ENCODE results near the gene SH3BP2. TPM values are rescaled to one million over a fixed set of nuclear protein-coding genes. Genes with fewer than 3 reads are reported as not detected.

Gene SH3BP2
- polyA plus RNA-seq, 6 donors from 2014 or later = 14.3 to 91.1 (median 28.7) TPM

DNA sequence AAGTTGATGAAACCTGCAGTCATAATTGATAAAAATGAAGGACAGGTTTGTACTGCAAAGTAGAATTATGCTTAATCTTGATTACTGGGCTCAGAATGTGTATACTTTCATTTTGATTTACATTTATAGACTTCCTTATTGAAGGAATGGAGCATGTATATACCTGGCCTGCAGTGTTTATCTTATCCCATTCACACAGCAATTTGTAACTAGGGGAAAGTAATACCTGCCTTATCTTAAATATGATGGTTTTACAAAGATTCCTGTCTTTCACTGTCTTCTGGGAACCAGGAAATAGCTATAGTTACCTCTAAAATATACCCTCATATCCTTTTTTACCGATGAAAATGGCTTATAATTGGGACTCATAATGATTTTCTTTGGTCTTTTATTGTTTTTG is 80.4 kb downstream of the SH3BP2 start:
- Mint-ChIP-seq H3K4me3 (no peak overlapping the region), H3K27ac (peak overlapping the region in 2 of 6 donors; percentile 7 to 42), H3K4me1 (peaks cover 45 to 76% (median 57%) of the 10 kb centered on the region in 3 donors), H3K36me3 (peaks cover 0 to 13% of the 10 kb centered on the region in 2 donors), H3K27me3 (no peaks in the 10 kb centered on the region), H3K9me3 (no peaks in the 10 kb centered on the region)
- DNase-seq (no peak), ATAC-seq (ENCODE audit: low read depth in 2 of 2) (no peak)

DNA sequence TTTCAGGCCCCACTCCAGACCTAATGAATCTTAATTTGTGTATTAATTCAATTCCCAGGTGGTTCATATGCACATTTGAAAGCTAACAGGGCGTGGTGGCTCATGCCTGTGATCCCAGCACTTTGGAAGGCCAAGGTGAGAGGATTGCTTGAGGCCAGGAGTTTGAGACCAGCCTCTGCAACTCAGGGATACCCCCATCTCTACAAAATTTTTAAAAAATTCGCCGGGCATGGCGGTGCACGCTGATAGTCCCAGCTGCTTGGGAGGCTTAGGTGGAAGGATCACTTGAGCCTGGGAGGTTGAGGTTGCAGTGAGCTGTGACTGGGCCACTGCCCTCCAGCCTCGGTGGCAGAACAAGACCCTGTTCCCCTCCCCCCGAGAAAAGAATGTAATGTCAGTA is 82.0 kb downstream of the SH3BP2 start:
- H3K36me3 Mint-ChIP-seq = peaks cover under 1 to 20% of the 10 kb centered on the region in 2 donors
- peaks cover 40 to 70% (median 55%) of the 10 kb centered on the region in 3 donors for H3K4me1 Mint-ChIP-seq
- ATAC-seq (ENCODE audit: low read depth in 2 of 2) = no peak
- no peak overlapping the region for H3K4me3 Mint-ChIP-seq
- no peaks in the 10 kb centered on the region for H3K27me3 Mint-ChIP-seq
- H3K9me3 Mint-ChIP-seq = no peaks in the 10 kb centered on the region
- H3K27ac Mint-ChIP-seq = no peak overlapping the region
- DNase-seq = no peak

DNA sequence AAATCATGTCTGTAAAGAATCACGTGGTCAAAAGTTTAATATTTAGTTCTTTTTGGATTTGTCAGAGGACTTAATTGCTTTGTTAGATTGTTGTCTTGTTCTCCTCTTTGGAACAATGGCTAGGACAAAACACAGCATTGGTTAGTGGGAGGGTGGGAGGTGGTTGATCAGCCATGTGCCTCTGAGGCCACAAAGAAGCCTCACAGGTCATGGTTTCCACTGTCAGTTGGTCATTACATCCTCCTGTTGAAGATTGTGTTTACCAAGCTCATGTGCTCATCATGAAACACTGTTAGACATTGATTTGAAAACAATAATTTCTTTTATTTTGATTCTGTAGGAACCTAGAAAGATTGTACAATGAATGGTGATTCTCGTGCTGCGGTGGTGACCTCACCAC is 82.7 kb downstream of the SH3BP2 start:
- no peaks in the 10 kb centered on the region for H3K9me3 Mint-ChIP-seq

DNA sequence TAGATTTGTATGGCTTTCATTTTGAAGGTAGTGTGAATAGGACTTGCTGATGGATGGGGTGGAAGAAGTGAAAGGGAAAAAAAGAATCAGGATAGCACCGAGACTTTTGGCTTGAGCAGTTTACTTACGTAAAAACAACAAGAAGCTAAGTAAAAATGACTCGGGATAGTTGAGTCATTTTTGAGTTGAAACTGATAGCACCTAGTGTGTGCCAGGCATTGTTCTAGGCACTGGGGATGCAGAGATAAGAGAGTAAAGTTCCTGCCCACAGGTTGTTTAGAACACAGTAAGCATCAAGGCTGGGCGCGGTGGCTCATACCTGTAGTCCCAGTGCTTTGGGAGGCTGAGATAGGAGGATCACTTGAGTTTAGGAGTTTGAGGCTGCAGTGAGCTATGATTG is 85.5 kb downstream of the SH3BP2 start:
- DNase-seq = no peak
- Mint-ChIP-seq H3K27ac (peak overlapping the region in 5 of 6 donors; percentile 49 to 93 (median 60)), H3K9me3 (no peaks in the 10 kb centered on the region), H3K27me3 (no peaks in the 10 kb centered on the region), H3K4me1 (peaks cover 26 to 43% (median 40%) of the 10 kb centered on the region in 3 donors), H3K4me3 (no peak overlapping the region), H3K36me3 (peaks cover 3 to 20% of the 10 kb centered on the region in 2 donors)
- no peak for ATAC-seq (ENCODE audit: low read depth in 2 of 2)

More for the DNA sequence above, 82.7 kb downstream of the SH3BP2 start:
- H3K4me1 Mint-ChIP-seq = peaks cover 40 to 66% (median 57%) of the 10 kb centered on the region in 3 donors
- H3K27ac Mint-ChIP-seq = peak overlapping the region in 4 of 6 donors; percentile 14 to 67 (median 28)
- ATAC-seq (ENCODE audit: low read depth in 2 of 2) = no peak
- no peak overlapping the region for H3K4me3 Mint-ChIP-seq
- no peaks in the 10 kb centered on the region for H3K27me3 Mint-ChIP-seq
- DNase-seq = no peak
- peaks cover 3 to 20% of the 10 kb centered on the region in 2 donors for H3K36me3 Mint-ChIP-seq

- DNase-seq (no peak), ATAC-seq (ENCODE audit: low read depth in 2 of 2) (no peak)
- Mint-ChIP-seq H3K36me3 (peaks cover 3 to 20% of the 10 kb centered on the region in 2 donors), H3K27me3 (no peaks in the 10 kb centered on the region), H3K9me3 (no peaks in the 10 kb centered on the region), H3K4me3 (no peak overlapping the region), H3K4me1 (peaks cover 25 to 37% (median 36%) of the 10 kb centered on the region in 3 donors), H3K27ac (peak overlapping the region in 5 of 6 donors; percentile 49 to 93 (median 57))
Measured at GRCh38 chr4:2879026-2879425, 86.1 kb downstream of the SH3BP2 start.

DNA sequence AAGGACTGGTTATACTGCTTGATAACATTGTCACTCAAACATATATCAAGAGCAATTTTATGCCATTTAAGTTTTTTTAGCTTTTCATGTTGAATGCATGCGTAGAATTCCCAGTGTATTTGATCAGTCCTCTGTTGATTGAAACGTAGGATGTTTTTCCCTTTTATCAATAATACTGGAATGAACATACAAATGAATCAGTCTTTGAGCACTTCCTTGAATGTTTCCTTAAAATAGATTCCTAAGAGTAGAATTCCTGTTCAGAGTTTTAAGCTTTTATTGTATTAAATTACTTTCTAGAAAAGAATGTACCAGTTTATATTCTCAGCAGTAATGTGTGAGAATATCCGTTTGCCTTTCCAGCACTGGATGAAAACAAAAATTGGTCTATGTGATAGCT is 88.5 kb downstream of the SH3BP2 start:
- peaks cover 15 to 40% of the 10 kb centered on the region in 2 donors for H3K36me3 Mint-ChIP-seq

GRCh38 chr4:2882341-2882740 is 89.5 kb downstream of the SH3BP2 start:
- Mint-ChIP-seq H3K9me3 (no peaks in the 10 kb centered on the region), H3K27me3 (no peaks in the 10 kb centered on the region), H3K36me3 (peaks cover 16 to 46% of the 10 kb centered on the region in 2 donors), H3K27ac (no peak overlapping the region), H3K4me3 (no peak overlapping the region), H3K4me1 (peaks cover 19 to 32% (median 30%) of the 10 kb centered on the region in 3 donors)
- DNase-seq (no peak), ATAC-seq (ENCODE audit: low read depth in 2 of 2) (no peak)

More for the DNA sequence above, 88.5 kb downstream of the SH3BP2 start:
- H3K4me1 Mint-ChIP-seq = peaks cover 21 to 32% (median 28%) of the 10 kb centered on the region in 3 donors
- H3K27ac Mint-ChIP-seq = no peak overlapping the region
- H3K27me3 Mint-ChIP-seq = no peaks in the 10 kb centered on the region
- no peak overlapping the region for H3K4me3 Mint-ChIP-seq
- ATAC-seq (ENCODE audit: low read depth in 2 of 2) (no peak), DNase-seq (no peak)
- no peaks in the 10 kb centered on the region for H3K9me3 Mint-ChIP-seq

GRCh38 chr4:2886161-2886560 is 93.3 kb downstream of the SH3BP2 start:
- ATAC-seq (ENCODE audit: low read depth in 2 of 2) (no peak), DNase-seq (no peak)
- H3K27me3 Mint-ChIP-seq = no peaks in the 10 kb centered on the region
- no peaks in the 10 kb centered on the region for H3K9me3 Mint-ChIP-seq
- no peak overlapping the region for H3K4me3 Mint-ChIP-seq
- peaks cover 18 to 32% of the 10 kb centered on the region in 2 donors for H3K36me3 Mint-ChIP-seq
- H3K27ac Mint-ChIP-seq = peak overlapping the region in 1 of 6 donors; percentile 15
- H3K4me1 Mint-ChIP-seq = peaks cover 8 to 18% (median 10%) of the 10 kb centered on the region in 3 donors

- no peak for DNase-seq
- Mint-ChIP-seq H3K27me3 (no peaks in the 10 kb centered on the region), H3K9me3 (no peaks in the 10 kb centered on the region), H3K4me1 (peaks cover 12 to 20% (median 13%) of the 10 kb centered on the region in 3 donors), H3K4me3 (no peak overlapping the region), H3K27ac (peak overlapping the region in 1 of 6 donors; percentile 49), H3K36me3 (peaks cover 18 to 32% of the 10 kb centered on the region in 2 donors)
- no peak for ATAC-seq (ENCODE audit: low read depth in 2 of 2)
Measured at GRCh38 chr4:2886622-2887021, 93.7 kb downstream of the SH3BP2 start.

GRCh38 chr4:2887343-2887742 is 94.5 kb downstream of the SH3BP2 start:
- no peak for DNase-seq
- Mint-ChIP-seq H3K4me3 (no peak overlapping the region), H3K27me3 (no peaks in the 10 kb centered on the region), H3K9me3 (no peaks in the 10 kb centered on the region), H3K4me1 (peaks cover 13 to 24% (median 14%) of the 10 kb centered on the region in 3 donors), H3K36me3 (peaks cover 18 to 32% of the 10 kb centered on the region in 2 donors), H3K27ac (peak overlapping the region in 1 of 6 donors; percentile 9)
- ATAC-seq (ENCODE audit: low read depth in 2 of 2) = no peak

- no peak for DNase-seq
- Mint-ChIP-seq H3K27ac (peak overlapping the region in 2 of 6 donors; percentile 1 to 72), H3K9me3 (no peaks in the 10 kb centered on the region), H3K4me3 (no peak overlapping the region), H3K27me3 (no peaks in the 10 kb centered on the region), H3K36me3 (peaks cover 18 to 32% of the 10 kb centered on the region in 2 donors), H3K4me1 (peaks cover 11 to 26% (median 14%) of the 10 kb centered on the region in 3 donors)
- ATAC-seq (ENCODE audit: low read depth in 2 of 2) = no peak
Measured at GRCh38 chr4:2888886-2889285, 96.0 kb downstream of the SH3BP2 start.

Other genes with a start within 250 kb of the SH3BP2 start
- 10 to 100 TPM; 25.4 to 36.2 (median 35.3) TPM for gene TNIP2, start 36.7 kb upstream of the SH3BP2 start, polyA plus RNA-seq (ENCODE audit: low read depth in 6 of 6)
- gene ADD1, start 50.8 kb downstream of the SH3BP2 start, polyA plus RNA-seq (ENCODE audit: low read depth in 6 of 6) = 100 to 1,000 TPM; 325 to 440 (median 349) TPM
- 10 to 100 TPM in 2 of 6 donors, 1 to 10 TPM in 3, under 1 TPM in 1; 0.73 to 17.7 (median 8.3) TPM for gene NOP14, start 170.3 kb downstream of the SH3BP2 start, polyA plus RNA-seq (ENCODE audit: low read depth in 6 of 6)
- 1 to 10 TPM in 2 of 6 donors, under 1 TPM in 3, not detected in 1; 0.86 to 1.8 (median 0.96) TPM for gene GRK4, start 170.5 kb downstream of the SH3BP2 start, polyA plus RNA-seq (ENCODE audit: low read depth in 6 of 6)